ENCODE data around the gene FAM89A.
A peak's percentile ranks its signal among the peaks of the same experiment; 100 is the strongest.
"Not testable (repeated sequence)": the region's sequence is repeated elsewhere in the genome, so short reads cannot be mapped to it uniquely, and the experiment has no call there.

Gene FAM89A

DNA sequence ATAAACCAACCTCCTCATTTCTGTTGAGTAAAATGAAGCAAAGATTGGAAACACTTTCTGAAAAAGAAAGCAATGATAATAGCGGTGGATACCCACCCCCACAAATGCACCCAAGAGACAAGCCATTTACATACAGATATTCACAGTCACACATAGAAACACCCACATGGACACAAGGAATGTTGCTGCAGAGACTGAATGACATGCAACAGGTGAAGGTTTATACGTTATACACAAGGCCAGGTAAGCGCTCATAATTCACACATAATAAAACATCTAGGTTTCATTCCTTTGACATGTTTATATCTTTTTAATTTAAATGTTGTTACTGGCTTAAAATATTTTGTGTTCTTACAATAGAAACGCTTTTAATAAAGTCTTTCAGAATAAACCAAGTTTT, 39.9 kb downstream of the FAM89A start:
- DNase-seq (ENCODE audit: low spot score) (no peak), FAIRE-seq (no peak)

GRCh38 chr1:230994860-230995259, 45.2 kb downstream of the FAM89A start:
- FAIRE-seq: no peak
- no peak for DNase-seq (ENCODE audit: low spot score)

DNA sequence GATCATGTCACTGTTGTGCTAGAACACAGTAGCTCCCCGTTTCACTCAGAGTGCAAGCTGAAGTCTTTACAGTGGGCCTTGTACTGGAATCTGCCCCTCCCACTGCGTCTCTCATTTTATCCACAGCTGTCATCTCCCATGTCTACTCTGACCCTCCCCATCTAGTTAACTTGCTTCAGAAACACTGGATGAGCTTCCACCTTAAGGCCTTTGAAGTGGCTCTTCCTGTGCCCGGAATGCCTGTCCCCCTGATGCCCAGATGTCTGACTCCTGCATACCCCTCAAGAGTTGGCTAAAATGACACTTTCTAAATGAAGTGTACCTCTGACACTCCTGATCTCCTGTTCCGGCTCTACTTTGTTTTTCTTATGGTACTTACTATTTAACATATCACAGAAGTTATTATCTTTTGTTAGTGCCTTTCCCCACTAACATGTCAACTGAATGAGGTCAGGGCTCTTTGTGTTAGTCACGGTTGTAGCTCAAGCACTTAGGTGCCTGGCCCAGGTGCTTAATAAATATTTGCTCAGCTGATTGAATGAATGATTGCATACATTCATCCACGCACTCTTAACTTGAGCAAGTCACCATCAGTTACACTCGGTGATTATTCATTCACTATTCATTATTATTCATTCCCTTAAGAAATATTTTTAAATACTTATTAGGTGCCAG, 47.8 kb downstream of the FAM89A start:
- no peak for FAIRE-seq
- DNase-seq (ENCODE audit: low spot score): no peak

DNA sequence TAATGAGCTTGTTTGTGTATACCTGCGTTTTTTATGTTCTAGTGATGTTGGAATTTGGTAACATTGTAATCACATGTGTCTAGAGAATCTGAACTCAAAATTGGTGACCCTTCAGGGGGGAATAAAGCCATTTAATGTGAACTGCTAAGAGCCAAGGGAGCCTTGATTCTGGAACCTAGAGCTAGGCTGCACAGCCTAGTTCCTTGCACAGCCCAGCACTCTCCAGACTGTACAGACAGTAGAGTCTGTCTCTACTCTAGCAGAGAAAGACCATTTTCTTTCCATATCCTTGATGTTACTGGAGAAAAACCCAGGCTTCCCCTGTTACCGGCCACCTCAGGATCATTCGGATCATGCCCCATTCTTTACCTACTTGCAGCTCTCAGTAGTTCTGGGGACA, 52.6 kb downstream of the FAM89A start:
- DNase-seq (ENCODE audit: low spot score): no peak
- no peak for FAIRE-seq

DNA sequence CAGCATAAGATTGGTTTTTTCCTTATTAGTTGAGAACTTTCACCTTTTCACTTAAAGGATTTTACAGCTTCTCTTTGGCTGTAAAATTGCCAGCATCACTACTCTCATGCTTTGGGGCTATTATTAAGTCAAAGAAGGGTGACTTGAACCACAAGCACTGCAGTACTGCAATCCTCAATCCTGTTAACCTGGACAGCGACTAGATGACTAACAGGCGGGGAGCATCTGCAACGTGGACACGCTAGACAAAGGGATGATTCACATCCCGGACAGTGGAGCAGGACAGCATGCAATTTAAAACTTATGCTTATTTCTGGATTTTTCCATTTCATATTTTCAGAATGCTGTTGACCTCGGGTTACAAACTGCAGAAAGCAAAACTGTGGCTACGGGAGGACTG, 53.1 kb downstream of the FAM89A start:
- FAIRE-seq (peak; percentile 92), DNase-seq (ENCODE audit: low spot score) (peak; percentile 69)

DNA sequence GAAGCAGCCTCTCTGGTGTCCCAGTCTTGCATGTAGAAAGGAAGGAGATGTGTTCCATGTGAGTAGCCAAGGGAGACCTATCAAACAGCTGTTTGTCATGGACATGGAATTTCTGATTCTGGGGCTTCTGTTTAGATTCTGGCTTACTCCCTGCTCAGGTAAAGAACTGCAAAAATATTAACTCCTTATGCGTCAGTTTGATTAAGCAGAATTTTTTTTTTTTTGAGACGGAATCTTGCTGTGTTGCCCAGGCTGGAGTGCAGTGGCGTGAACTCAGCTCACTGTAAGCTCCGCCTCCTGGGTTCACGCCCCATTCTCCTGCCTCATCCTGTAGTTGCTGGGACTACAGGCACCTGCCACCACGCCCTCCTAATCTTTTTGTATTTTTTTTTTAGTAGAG, 54.3 kb downstream of the FAM89A start:
- FAIRE-seq (peak; percentile 49), DNase-seq (ENCODE audit: low spot score) (peak; percentile 53)

- FAIRE-seq; DNase-seq (ENCODE audit: low spot score): not testable (repeated sequence)
Measured at GRCh38 chr1:230984622-230985515, 55.2 kb downstream of the FAM89A start.

DNA sequence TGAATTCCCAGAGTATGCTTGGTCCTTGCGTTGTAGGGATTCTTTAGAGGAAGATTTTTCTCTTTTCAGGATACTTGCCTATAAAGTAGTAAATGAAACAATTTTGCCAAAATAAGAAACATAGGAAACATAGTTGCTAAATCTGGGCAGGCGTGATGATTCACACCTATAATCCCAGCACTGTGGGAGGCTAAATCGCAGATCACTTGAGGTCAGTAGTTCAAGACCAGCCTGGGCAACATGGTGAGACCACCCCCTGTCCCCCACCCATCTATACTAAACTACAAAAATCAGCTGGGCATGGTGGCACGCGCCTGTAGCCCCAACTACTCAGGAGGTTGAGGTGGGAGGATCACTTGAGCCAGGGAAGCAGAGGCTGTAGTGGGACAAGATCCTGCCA, 56.2 kb downstream of the FAM89A start:
- no peak for DNase-seq (ENCODE audit: low spot score)
- FAIRE-seq: no peak

- DNase-seq (ENCODE audit: low spot score): no peak
- FAIRE-seq: no peak
Measured at GRCh38 chr1:230982696-230983095, 57.4 kb downstream of the FAM89A start.

DNA sequence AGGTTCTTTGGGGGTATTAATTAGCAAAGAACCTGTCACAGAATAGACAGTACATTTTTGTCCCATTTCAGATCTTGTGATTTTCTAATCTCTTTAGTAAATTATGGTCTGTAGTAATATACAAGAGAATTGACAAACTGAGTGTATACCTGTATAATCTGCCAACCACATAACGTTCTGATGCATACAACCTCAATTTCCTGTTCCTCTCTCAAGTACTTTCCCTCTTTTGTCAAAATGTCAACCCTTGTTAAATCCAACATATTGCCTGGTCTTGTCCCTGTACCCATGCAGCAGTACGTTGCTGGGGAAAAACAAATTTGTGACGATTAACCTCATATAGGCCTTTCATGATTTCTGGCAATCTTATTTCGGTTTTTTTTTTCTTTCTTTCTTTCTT, 60.1 kb downstream of the FAM89A start:
- DNase-seq (ENCODE audit: low spot score) (no peak), FAIRE-seq (no peak)

DNA sequence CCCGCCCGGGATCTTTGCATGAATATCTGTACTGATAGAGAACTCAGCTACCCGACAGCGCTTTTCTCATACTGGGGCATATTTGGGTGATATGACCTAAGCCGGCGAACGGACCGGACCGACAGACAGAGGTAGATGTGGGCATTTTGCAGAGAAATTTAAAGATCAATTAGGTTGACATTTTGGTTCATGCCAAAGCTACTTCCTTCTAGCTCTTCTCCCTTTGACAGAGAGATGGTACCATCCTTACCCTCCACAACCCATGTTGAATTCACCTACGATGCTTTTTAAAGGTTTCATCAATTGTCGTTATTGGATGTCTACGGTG, 60.7 kb downstream of the FAM89A start:
- FAIRE-seq (no peak), DNase-seq (ENCODE audit: low spot score) (no peak)

GRCh38 chr1:230978491-230979388, 61.3 kb downstream of the FAM89A start, which contains the start of the genes ARV1 and TTC13:
ARV1 (plus strand) TSS chr1:230979094; CDS start chr1:230979106, 12 bp downstream.
TTC13 (minus strand) TSS chr1:230978861; CDS start chr1:230978830, 31 bp downstream.
- peak; percentile 98 for DNase-seq (ENCODE audit: low spot score)
- FAIRE-seq: peak; percentile 84

GRCh38 chr1:230977761-230978490, 62.1 kb downstream of the FAM89A start:
- DNase-seq (ENCODE audit: low spot score): no peak
- FAIRE-seq: no peak

- DNase-seq (ENCODE audit: low spot score) (no peak), FAIRE-seq (no peak)
Measured at GRCh38 chr1:230976825-230977747, 63.0 kb downstream of the FAM89A start.

DNA sequence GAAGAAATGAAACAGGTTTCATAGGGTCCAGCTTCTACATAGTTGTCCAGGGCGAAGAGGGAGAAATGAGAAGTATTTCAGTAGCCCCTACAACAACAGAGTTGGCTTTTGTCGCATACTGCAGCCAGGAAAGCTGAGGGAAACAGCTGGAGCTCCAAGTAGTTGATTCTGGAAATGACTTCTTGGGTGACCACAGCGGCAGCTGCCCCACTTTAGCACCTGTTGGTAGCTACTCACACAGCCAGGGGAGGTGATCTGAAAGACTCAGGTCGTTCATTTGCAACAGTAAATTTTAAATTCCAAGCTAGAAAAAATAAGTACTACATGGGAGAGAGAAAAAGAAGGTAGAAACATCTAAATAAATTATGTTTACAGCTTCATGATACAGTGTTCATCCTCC, 63.7 kb downstream of the FAM89A start:
- FAIRE-seq (no peak), DNase-seq (ENCODE audit: low spot score) (no peak)

DNA sequence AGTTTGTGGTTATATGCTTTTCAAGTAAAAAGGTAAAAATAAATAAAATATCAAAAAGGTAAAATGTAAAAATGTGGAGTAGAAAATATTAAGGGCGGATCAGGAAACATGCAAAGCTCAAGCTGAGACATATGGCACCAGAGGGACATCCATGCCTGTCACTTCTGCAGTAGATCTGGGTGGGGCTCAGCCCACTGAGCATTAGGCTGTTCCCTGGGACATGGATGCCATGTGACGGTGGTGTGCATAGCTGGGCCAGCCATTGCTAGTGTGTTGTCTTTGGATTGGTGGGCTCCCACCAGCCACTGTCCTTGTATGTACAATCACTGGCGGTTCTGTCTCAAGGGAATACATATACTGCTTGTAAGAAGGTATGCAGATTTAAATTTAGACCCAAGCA, 64.4 kb downstream of the FAM89A start:
- no peak for FAIRE-seq
- DNase-seq (ENCODE audit: low spot score): no peak

- FAIRE-seq: no peak
- DNase-seq (ENCODE audit: low spot score): no peak
Measured at GRCh38 chr1:230972855-230973271, 67.2 kb downstream of the FAM89A start.

DNA sequence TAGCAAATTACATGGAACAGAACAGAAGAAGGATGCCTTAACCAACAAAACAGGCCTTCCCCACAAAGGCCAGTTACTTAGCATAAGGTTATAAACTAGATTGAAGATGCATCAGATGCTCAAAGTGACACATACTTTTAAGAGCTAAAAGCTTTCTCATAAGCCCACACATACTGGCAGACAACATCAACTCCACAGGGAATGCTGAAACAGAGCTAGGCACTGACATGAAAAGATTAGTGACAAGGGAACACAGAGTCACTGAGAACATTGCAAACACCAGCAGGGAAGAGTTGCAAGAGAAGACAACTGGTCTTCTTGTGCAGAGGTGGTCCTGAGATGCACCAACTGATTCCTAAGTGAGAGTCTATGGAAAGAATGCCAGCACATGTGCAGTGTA, 68.3 kb downstream of the FAM89A start:
- no peak for DNase-seq (ENCODE audit: low spot score)
- FAIRE-seq: no peak

DNA sequence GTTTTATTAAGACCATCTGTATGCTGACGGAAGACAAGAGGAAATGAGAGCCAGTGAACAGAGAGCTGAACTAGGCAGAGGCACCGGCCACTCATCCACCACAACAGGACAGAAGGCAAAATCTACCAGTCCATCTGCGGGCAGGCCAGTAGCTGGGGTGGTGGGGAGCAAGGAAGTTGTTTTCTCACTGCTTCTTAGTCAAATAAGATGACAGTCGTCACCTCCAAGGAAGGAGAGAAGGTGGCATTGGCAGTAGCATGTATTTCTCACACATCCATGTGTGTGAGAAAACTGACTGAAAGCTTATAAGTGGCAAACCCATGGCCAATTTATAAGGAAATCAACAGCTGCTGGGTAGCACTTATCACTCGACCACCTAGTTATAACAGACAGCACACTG, 69.6 kb downstream of the FAM89A start:
- FAIRE-seq (no peak), DNase-seq (ENCODE audit: low spot score) (no peak)

All from RCC 7860 (cell line).